ENCODE measurements around the gene WDFY3.
"Not testable (repeated sequence)": the region's sequence is repeated elsewhere in the genome, so short reads cannot be mapped to it uniquely, and the experiment has no call there.

Gene WDFY3

DNA sequence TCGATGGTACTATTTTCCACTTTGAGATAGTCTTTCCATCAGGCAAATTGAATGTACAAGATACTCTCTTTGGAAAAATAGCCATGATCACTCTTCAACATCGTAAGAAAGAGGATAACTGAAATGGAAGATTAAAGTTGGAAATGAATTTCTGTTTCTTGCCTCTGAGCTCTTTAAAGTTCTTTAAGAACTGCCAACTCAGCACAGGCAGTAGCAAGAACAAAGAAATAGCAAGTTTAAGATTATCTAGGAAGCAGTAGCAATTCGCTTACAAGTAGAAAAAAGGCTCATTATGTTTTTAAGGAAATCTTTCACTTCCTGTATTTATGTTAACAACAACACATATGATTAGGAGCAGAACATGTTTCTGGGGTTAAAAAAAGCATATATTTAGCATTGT lies 255.9 kb downstream of the WDFY3 start:
- DNase-seq (ENCODE audit: low spot score): no peak

DNA sequence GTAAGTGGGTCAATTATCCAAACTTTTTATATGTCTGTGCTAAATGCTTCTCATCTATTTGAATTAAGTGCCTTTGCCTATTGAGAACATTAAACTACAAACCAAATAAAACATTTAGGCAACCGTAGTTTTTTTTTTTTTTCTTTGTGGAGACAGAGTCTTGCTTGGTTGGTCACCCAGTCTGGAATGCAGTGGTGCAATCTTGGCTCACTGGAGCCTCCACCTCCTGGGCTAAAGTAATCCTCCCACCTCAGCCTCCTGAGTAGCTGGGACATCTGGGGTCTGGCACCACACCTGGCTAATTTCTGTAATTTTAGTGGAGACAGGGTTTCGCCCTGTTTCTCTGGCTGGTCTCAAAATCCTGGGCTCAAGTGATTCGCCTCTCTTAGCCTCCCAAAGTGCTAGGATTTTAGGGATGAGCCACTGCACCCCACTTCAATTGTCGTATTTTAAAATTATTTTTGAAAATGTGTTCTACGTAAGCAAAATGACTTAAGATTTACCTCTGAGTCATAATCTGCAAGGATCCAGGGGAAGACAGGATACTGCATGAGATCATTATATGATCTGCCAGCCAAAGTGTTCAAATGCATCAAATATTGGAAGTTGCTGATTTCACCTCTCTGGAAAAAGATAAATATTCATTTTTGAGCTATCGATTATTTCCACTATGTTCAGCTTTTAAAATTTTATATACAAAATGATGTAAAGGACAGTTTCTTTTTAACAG lies 257.9 kb downstream of the WDFY3 start:
- no peak for DNase-seq (ENCODE audit: low spot score)

DNA sequence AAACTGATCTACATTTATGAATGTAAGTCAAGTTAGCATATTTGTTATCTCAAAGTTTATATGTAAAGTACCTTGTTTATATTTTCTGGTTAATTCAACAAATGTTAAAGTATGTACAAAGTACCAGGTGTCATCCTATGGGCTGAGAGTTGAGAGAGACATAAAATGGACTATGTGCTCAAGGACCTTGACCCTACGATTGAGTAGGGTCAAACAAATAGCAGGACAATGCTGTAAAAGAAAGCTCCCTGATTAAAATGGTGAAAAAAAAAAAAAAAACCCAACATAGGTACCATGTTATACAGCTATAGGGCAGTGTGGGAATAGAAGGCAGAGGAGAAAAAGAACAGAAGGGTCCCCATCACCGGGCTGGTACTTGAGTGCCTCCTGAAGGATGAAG lies 260.2 kb downstream of the WDFY3 start:
- no peak for DNase-seq (ENCODE audit: low spot score)

DNA sequence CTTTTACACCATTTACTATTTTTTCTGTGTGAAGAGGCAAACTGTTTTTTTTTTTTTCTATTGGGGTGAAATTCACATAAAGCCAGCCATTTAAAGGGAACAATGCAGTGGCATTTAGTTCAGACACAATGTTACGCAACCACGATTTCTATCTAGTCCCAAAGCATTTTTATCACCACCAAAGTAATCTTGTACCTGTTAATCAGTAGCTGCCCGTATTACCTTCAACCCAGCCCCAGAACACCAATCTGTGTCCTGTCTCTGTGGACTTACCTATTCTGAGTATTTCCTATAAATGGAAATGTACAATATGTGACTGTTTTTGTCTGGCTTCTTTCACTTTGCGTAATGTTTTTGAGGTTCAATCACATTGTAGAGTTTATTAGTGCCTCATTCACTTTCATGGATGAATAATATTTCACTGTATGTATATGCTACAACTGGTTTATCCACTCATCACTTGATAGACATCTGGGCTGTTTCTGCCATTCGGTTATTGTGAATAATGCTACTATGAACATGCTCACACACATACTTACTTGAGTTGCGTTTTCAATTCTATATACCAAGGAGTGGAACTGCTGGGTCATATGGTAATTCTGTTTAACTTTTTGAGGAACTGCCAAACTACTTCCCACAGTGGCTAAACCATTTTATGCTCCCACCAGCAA lies 267.4 kb downstream of the WDFY3 start:
- no peak for DNase-seq (ENCODE audit: low spot score)

DNA sequence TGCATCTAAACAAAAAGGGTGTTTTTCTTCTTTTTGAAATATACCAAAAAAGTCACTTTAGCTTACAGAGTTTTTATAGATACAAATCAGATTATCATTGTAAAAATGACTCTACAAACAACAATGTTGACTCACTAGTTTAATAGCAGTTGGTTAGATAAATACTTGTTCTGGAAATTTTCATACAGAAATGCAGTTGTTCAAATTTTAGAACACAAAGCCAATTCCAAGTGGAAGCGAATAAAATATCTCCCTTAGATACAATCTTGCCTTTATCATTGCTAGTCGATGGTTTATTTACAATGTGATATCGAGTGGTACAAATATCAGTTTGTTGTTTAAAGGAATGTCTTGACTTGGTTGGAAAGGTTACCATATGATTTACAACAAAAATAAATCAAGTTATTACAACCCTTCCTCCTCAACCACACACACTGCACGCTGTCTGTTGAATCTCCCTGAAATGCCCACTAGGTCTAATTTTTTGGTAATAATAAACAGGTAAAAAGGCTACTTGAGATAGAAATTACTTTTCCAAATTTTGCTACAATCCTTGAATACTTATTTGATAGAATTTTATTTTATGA lies 268.8 kb downstream of the WDFY3 start:
- DNase-seq (ENCODE audit: low spot score): peak; percentile 20

DNA sequence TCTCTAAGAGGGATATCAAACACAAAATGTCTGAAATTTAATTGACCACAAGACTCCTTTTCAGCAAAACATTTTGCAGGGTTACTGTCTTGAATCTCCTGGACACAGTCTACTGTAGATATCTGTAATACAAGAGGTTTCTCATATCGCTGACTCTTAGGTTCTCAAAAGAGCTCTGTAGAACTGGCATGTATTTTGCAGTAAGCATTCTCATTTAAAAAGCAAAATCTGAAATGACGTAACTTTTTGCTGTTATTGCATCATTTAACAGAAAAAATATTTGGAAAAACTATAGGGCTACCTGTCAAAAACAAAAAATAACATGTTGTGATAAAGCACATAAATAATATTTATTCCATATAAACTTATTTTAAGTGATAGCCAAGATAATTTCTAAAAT lies 269.3 kb downstream of the WDFY3 start:
- no peak for DNase-seq (ENCODE audit: low spot score)

DNA sequence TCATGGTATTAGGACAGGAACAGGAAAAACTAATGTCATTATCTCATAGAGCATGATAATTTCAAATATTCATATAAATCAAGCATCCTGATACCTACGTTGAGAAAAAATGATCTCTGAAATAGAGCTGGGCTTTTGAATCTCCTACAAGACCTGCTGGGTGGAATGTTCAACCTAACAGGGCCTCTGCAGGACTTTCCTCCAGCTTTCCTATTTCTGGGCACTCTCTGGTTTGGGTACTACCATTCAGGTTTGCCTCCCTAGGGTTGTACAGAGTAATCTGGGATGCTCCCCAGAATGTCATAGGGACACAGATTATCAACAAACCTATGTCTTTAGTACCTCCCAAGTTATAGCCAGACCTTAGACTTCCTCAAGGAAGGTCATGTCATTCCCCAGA lies 274.7 kb downstream of the WDFY3 start:
- DNase-seq (ENCODE audit: low spot score): no peak

DNA sequence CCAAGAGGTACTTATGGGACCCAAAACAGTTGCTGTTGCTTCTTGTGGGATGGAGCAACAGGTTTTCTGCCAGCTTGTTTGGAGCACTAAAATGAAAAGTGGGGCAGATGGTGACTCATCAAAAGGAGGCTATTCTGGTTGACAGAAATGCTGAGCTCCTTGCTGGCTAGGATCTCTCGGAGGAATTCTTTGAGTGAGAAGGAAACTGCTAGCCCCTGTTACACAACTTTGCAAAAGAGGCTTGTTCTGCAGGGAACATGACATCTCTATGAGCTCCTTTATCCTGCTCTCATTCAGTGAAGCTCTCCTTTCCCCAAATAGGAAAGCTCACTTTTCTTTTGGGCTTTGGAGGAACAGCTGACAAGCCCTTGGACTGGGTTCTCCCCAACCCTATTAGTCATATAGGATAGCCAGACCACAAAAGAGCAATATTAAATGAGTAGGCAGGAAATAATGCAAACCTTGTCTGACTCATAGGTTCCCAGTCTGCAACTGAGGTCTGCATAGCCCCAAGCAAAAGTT lies 275.3 kb downstream of the WDFY3 start:
- peak; percentile 94 for DNase-seq (ENCODE audit: low spot score)

DNA sequence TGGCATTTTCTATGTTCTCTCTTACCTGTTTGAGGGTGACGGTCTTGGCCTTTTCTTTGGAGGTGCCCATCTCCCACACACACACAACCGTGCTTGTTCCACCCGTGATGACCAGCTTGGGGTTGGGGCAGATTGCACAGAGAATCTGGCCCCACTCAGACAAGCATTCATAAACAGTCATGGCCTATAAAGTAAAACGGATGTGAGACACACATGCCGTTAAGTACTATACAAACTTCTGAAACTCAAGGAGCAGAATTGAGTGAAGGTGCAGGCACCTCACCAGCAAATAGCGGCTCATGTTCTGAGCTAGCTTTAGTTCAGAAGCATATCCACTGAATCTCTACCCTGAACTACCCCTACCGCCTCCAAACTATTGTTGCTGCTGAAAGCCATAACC lies 276.0 kb downstream of the WDFY3 start:
- no peak for DNase-seq (ENCODE audit: low spot score)

DNA sequence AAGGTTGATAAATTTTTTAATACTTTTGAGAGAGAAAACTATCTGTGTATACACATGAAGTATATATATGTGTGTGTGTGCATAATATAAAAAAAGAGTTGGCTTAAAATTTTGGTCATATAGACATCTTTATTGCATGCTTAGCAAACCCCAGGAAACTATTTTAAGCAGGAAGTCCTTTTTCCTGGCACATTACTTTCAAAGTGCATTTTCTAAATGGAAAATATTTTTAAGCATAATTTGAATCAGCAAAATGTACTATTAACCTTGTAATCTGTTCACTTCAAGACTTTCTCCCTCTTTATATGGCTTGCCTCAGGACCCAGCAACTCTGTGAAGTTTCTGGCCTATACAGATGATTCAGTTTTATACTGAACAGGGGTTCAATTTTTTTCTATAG lies 277.3 kb downstream of the WDFY3 start:
- no peak for DNase-seq (ENCODE audit: low spot score)

DNA sequence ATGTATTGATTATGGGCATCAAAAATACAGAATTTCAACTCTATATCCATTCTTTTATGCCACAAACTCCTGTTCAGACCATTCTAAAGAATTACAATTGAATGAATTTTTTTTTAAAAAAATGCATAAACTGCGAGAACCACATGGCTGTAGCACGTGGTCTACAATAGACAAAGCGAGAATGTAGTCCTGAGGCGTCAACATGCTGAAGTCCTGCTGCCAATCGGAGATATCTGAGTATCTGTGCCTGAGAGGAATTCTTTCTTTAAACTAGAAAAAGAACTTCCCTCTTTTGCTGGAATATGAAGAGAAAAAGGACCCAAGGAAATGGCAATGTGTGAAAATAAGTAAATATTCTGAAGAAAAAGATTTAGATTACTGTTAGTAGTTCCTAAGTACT lies 277.9 kb downstream of the WDFY3 start:
- DNase-seq (ENCODE audit: low spot score): no peak

DNA sequence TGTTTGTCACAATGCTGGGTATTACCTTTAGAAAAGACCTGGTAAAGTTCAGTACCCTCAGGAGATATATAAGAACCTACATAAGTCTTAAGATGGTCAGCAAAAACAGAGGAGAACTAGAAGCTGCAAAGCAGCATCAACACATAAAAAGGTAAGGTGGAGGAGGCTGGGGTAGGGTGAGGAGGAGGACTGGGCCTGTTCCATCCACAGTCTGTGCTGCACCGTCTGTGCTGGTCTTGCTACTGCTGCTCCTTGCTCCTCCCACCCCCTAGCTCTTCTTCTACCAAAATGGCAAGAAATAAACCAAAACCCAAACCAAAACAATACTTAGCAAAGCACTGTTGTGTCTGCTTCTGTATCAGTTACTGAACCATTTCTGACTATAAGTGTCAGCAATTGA lies 281.4 kb downstream of the WDFY3 start:
- DNase-seq (ENCODE audit: low spot score): no peak

DNA sequence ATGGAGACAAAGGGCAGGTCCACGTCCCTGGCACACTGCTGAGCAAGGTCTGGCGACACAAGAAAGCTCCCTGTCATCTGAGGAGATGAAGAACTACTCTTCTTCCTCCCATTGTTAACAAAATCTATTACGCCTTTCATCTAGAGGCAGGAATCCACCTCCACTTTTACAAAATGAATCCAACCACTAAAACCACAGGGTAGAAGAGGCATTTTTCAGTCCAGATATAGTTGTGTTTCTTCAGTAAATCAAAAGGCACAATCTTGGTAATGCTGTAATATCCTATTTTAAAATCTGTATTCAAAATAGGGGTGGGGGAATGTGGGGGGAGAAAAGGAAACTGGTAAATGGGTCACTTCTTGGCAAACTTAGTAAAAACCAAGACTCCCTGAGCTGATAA lies 282.1 kb downstream of the WDFY3 start:
- no peak for DNase-seq (ENCODE audit: low spot score)

DNA sequence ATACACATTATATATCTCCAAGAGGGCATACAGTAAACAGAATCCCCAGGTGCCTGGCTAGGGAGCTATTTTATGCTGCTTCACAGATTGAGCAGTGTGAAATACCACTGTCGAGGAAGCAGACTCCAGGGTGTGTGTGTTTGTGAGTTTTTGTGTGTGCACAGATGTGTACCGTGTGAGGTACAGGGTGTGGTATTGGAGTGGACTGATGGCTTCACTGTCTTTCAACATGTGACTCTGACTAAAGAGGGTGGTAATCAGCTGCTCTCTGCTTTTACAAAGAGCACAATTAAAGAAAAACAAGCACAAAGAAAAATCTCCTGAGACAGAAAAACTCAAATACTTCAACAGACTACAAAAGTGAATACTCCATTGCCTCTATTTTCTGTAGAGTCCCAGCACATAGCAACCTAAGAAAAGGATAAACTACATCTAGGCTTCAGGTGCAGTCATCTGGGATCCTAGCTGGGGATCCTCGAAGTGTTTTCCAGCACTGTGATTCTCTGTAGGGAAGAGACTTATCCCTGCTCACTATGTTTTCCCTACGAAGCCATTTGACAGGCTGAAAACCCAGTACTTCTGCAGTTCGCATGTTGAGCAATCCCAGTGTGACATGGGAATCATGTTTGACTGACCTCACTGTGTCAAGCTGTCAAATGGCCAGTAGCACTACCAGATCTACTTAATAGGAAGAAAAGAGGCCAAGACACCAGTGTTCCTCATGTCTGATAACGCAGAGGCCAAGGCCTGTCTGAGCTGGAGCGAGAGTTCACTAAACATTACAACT lies 283.2 kb downstream of the WDFY3 start:
- DNase-seq (ENCODE audit: low spot score): no peak

DNA sequence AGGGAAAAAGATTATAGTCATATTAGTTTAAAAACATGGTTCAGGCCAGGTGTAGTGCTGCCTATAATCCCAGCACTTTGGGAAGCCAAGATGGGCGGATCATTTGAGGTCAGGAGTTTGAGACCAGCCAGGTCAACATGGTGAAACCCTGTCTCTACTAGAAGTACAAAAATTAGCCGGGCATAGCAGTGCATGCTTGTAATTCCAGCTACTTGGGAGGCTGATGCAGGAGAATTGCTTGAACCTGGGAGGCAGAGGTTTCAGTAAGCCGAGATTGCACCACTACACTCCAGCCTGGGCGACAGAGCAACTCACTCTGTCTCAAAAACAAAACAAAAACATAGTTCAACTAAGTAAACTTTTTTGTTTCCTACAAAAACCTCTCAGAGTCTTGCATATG lies 283.8 kb downstream of the WDFY3 start:
- not testable (repeated sequence) for DNase-seq (ENCODE audit: low spot score)

DNA sequence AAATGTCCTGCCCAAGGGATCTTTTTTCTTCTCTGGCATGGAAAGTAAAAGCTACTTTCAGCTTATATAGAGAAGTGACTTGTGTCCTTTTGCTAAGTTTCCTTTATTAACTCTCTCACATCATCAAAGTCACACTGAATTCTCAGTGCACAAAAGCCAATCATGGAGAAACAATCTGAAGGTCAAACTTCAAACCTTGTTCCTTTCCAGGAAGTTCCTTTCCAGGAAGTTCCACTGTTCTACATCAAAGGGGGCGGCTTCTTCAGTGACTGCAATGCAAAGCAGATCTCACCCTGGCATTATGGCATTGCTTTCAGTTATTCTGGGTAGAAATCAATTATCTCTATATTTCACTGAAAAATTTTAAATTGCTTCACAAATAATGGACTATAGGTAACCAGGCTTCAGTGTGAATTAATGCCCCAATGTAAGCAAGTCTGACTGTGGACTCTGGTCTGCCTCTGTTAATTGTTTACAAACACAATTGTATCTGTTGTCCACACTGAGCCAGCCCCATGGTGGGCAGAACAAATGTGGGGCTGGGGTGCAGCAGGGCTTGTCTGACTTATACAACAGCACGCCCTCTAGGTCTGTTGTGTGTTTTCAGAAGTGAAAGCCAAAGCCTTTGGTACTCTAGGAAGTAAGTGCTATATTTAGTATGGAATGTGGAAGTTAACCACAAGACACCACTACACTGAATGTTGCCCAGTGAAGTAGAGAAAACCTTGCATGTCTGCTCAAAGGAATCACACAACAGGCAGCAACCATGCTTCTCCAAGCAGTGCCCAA lies 284.8 kb downstream of the WDFY3 start:
- peak; percentile 84 for DNase-seq (ENCODE audit: low spot score)

DNA sequence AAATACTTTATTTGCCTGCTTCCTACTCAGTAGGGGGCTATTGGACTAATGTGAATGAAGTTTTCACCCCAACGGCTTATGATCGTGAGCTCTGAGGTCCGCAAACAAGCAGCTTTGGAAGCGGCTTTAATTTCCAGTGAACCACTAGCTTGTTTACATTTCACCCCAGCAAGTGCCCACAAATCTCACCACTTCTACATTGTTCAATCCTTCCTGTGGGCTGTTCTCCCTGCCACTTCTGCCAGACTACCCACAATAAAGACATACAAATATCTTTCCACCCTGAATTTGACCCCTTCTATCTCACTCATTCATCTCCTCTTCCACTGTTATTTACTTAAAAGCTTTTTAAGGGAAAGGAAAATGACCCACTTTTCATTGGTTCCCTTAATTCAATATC lies 285.5 kb downstream of the WDFY3 start:
- no peak for DNase-seq (ENCODE audit: low spot score)

DNA sequence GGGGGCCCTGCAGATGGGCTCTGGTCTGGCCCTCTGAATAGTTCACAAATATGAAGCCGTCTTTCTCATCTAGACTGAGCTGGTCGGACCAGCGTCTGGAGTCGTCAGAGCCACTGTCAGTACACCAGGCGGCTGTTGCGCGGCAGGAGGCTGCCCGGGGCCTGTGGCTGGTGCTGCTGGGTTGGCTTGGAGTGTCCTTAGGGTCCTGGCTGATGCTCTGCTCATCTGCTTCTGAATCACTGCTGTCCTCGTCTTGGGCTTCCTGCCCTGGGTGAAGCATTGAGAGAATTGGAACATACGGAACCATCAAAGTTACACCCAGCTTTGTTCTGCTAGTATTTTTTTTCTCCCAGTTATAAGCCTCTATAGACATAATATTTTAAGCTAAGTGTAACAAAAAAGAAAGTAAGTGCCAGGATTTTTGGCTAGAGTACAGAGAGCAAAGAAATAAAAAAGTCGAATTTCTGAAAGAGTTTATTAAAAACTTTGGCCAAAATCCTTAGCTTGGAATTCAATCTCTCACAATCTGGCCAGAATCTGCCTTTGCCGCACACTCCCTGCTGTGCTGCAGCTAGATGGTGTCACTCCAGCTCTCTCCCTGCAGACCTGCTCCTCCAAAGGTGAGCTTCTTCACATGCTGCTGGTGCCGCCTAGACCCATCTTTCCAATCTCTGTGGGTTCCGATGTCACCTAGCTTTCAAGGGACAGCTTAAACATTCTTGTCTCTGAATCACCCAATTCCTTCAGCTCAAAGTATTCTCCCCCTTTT lies 287.3 kb downstream of the WDFY3 start:
- DNase-seq (ENCODE audit: low spot score): no peak

DNA sequence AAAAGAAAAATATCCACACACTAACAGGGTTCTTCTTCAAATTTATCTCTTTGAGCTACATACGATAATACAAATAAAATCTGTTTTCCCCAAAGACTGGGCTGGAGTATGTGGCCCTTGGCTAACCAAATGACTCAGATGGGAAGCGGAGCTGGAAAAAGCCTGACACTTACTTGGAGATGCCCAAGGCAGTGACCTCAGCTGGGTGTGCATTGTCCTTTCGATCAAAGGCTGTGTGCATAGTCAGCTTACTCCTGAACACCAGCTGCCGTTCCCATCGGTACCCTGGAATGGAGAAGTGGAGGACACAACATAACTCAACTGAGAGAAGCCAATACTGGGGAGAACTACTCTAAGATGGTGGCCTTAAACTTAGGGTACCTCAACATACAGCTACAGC lies 288.5 kb downstream of the WDFY3 start:
- DNase-seq (ENCODE audit: low spot score): no peak

DNA sequence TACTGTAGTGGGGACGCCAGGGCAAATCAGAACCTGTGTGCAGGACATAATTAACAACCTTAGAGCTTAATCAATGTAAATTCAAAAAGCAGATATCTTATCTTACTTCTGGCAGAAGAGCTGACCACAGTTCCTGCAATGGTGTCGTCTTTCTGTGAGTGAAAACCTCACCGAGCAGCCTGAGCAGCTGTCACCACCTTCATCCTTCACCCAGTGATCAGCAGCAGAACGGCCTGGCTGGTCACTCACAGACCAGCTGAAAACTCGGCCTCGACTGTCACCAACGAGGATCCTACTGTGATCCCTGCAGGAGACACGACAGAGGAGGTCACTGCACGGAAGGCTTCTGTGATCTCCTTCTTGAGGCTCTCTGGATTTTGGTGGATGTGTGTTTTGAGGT lies 289.4 kb downstream of the WDFY3 start:
- DNase-seq (ENCODE audit: low spot score): no peak

Measured in AG08395 (cell line).